ENCODE results near the gene FPR2.
"Not testable (repeated sequence)": the region's sequence is repeated elsewhere in the genome, so short reads cannot be mapped to it uniquely, and the experiment has no call there.

Gene FPR2

DNA sequence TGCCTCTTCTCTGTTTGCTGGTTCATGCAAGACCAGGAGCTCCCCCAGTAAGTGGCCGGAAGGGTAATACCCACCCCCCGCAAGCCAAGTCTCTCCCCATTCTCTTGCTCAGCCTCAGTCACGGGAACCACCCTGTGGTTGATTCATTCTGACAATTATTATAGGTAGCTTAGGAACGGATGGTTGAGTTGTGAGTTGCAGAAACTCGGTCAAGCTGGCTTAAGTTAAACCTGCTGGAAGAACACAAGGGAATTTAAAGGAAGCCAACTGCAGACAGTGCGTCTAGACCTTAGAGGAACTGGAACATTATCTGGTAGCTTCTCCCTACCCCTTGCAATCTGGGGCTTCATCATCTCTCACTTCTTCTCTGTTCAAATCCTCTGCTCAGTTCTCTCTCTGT lies 18.2 kb upstream of the FPR2 start:
- DNase-seq = no peak

DNA sequence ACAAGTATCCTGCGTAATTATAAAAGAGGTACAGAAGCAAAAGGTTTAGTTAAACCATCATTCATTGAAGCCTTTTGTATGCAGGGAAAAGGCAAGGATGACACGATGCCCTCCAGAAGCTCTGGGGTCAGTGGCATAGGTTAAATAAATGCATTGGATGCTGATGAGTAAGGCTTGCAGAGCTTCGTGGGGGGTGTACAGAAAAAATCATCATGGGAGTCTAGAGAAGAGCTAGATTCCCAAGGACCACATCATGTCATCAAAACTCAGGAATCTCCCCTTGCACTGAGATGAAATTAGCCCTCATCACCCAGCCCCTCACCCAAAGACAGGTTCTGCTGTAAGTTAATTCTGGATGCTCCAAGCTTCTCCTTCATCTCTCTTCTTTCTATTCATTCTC lies 17.6 kb upstream of the FPR2 start:
- DNase-seq = no peak

GRCh38 chr19:51746731-51747130 lies 14.2 kb upstream of the FPR2 start:
- no peak for DNase-seq

- DNase-seq = no peak
Measured at GRCh38 chr19:51749979-51750378, 11.0 kb upstream of the FPR2 start.

- DNase-seq = no peak
Measured at GRCh38 chr19:51750400-51751094, 10.4 kb upstream of the FPR2 start.

DNA sequence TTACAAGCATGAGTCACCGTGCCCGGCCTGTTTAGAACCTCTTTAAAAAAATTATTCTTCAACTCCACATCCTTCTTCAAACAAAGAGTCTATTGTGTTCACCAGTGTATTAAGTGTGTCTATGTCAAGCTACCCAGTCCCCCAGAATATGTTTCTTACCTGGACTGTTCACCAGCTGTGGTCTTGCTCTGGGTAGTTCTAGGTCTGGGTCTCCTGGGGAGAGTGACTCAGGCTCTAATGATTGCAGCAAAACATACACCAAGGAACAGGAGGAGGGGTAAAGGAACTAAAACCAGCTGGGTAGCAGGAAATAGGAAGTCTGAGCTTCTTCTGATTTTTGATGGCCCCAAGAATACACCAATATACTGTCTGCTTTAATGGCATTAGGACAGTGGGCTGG lies 9.3 kb upstream of the FPR2 start, which contains the start of gene FPR1:
TSS of gene FPR1 (minus strand) at position 224 of the 400 bp plus-strand sequence. CDS start 4,884 bp downstream, outside the sequence.
- DNase-seq = no peak

DNA sequence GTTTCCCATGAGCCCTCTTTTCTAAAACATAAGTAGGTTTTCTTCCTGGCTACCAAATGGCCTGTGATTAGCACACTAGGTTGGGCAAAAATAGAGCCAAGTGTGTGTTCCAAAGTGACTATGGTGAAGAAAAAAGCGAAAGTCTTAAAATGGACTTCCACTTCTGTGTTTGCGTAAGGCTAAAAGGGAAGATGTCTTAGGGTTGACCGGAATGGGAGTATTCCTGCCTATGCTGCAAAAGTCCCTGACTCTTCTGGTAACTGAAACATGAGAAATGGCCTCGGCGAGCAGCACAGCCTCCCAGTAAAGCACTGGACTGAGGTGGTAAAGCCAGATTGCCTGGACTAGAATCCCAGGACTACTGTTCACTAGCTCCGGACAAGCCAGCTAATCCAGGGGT lies 6.9 kb upstream of the FPR2 start:
- no peak for DNase-seq

- no peak for DNase-seq
Measured at GRCh38 chr19:51754770-51755169, 6.2 kb upstream of the FPR2 start.

- no peak for DNase-seq
Measured at GRCh38 chr19:51755571-51755970, 5.4 kb upstream of the FPR2 start.

- DNase-seq = no peak
Measured at GRCh38 chr19:51761696-51762095, 716 bp downstream of the FPR2 start.

GRCh38 chr19:51765086-51765485 lies 4.1 kb downstream of the FPR2 start:
- no peak for DNase-seq

- no peak for DNase-seq
Measured at GRCh38 chr19:51766461-51766860, 5.5 kb downstream of the FPR2 start.

DNA sequence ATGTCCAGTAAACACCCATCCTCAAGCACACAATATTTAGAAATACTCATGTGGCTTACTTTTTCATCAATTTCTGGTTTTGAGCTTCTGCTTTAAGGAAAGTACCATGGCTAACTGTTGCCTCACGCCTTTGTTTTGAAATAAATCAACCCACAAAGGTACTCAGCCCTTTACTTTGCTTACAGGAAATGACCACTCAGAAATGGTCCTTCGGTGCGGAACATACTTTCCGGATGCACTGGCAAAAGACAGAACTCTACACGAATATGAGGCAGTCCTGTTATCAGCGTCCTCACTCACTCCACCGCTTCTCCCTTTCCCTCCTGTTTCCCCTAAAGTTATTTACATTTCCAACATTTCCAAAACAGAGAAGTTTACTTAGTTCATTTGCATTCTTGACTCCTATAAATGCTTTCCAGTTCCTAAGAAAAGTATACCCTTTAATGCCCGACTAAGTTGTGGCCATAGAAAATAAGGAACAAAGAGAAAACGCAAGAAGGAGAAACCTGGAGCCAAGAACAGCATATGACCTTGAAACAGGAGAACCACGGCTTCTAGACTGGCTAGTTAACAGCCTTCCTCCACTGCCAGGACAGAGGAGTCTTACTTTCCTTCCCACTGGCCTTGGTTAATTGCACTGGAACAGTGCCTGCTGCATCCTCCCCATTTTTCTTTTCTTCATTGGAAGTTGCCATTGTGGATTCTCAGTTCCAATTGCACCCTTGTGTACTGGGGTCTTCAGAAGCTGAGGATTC lies 10.6 kb downstream of the FPR2 start:
- no peak for DNase-seq

DNA sequence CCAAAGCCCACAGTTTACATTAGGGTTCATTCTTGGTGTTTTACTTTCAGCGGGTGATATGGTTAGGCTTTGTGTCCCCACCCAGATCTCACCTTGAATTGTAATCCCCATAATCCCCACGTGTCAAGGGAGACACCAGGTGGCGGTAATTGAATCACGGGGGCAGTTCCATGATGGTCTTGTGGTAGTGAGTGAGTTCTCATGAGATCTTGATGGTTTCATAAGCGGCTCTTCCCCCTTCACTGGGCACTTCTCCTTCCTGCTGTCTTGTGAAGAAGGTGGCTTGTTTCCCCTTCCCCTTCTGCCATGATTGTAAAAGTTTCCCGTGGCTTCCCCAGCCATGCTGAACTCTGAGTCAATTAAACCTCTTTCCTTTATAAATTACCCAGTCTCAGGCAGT lies 12.0 kb downstream of the FPR2 start:
- no peak for DNase-seq

- not testable (repeated sequence) for DNase-seq
Measured at GRCh38 chr19:51776561-51776960, 15.6 kb downstream of the FPR2 start.

- peak; percentile 86 for DNase-seq
Measured at GRCh38 chr19:51777570-51778462, 16.8 kb downstream of the FPR2 start.

- no peak for DNase-seq
Measured at GRCh38 chr19:51779181-51779580, 18.2 kb downstream of the FPR2 start.

- no peak for DNase-seq
Measured at GRCh38 chr19:51779703-51780102, 18.7 kb downstream of the FPR2 start.

GRCh38 chr19:51780270-51780669 lies 19.3 kb downstream of the FPR2 start:
- no peak for DNase-seq

GRCh38 chr19:51781999-51782398 lies 21.0 kb downstream of the FPR2 start:
- DNase-seq = no peak

GRCh38 chr19:51783372-51783771 lies 22.4 kb downstream of the FPR2 start:
- DNase-seq = no peak

GRCh38 chr19:51784109-51784785 lies 23.3 kb downstream of the FPR2 start:
- DNase-seq = no peak
